NB4 (cell line): ENCODE measurements around the gene CIPC.

Source experiments
- DNase-seq: peaks from one replicate; pipeline ENCODE4 v3.0.0; 2010; ENCODE audit warnings: low read depth
- H3K4me3 ChIP-seq: one replicate; pipeline ENCODE4 v1.5.1; 2011; ENCODE audit warnings: mild to moderate bottlenecking, low read depth, low read length, moderate library complexity
- CTCF ChIP-seq: IDR thresholded peaks from one replicate; pipeline ENCODE4 v1.5.1; 2012; ENCODE audit warnings: low read depth, low read length
- MAX ChIP-seq: IDR thresholded peaks from 2 replicates; pipeline ENCODE4 v1.6.1; 2011; ENCODE audit warnings: low read depth, low read length
- MYC ChIP-seq: IDR thresholded peaks from 2 replicates; pipeline ENCODE4 v1.6.1; 2011; ENCODE audit warnings: low read depth, low read length
- POLR2A ChIP-seq: IDR thresholded peaks from 2 replicates; pipeline ENCODE4 v1.6.1; 2011; ENCODE audit warnings: mild to moderate bottlenecking; ENCODE audit not compliant: insufficient read length; ENCODE audit errors: extremely low read depth

The CIPC gene

GRCh38 chr14:77092676-77093075, 5.4 kb upstream of the CIPC start:
- no peak overlapping the region for H3K4me3 ChIP-seq
- TF ChIP-seq CTCF (no peak), MAX (no peak), MYC (no peak)
- no peak for DNase-seq

- DNase-seq = peak; percentile 85
- TF ChIP-seq MYC (peak; percentile 22; the same call in 1 of the 2 replicates), CTCF (peak; percentile 77), POLR2A (no peak), MAX (peak; percentile 26; the same call in 1 of the 2 replicates)
Observed at GRCh38 chr14:77094672-77095284, 3.3 kb upstream of the CIPC start.

GRCh38 chr14:77097006-77097699, 905 bp upstream of the CIPC start:
- no peak for TF ChIP-seq MYC
- TF ChIP-seq CTCF = no peak
- no peak for TF ChIP-seq POLR2A
- TF ChIP-seq MAX = no peak
- peak overlapping the region; percentile 86 for H3K4me3 ChIP-seq
- no peak for DNase-seq

More at GRCh38 chr14:77094672-77095284, 3.3 kb upstream of the CIPC start:
- H3K4me3 ChIP-seq = no peak overlapping the region

GRCh38 chr14:77098529-77099353, 683 bp downstream of the CIPC start:
- DNase-seq = peak; percentile 33
- peak overlapping the region; percentile 90 for H3K4me3 ChIP-seq
- TF ChIP-seq CTCF (no peak), MYC (no peak), MAX (no peak), POLR2A (no peak)

GRCh38 chr14:77099425-77100167, 1.5 kb downstream of the CIPC start:
- TF ChIP-seq POLR2A (no peak), MAX (peak; percentile 73)
- H3K4me3 ChIP-seq = peak overlapping the region; percentile 90
- peak; percentile 20 for DNase-seq
